ENCODE results near the gene CREB3L4.
A peak's percentile ranks its signal among the peaks of the same experiment; 100 is the strongest.

The CREB3L4 gene

GRCh38 chr1:153928245-153928644, 39.5 kb upstream of the CREB3L4 start:
- DNase-seq (ENCODE audit: insufficient read length, low spot score) = no peak
- FAIRE-seq = no peak
- peak; percentile 16; the same call in 1 of the 2 replicates for TF ChIP-seq SPI1 (IDR thresholded peaks at IDR 0.05; ENCODE audit: low read depth, low read length)
- no peak for TF ChIP-seq POLR2AphosphoS5 (IDR thresholded peaks at IDR 0.05; ENCODE audit: low read depth, low read length)

DNA sequence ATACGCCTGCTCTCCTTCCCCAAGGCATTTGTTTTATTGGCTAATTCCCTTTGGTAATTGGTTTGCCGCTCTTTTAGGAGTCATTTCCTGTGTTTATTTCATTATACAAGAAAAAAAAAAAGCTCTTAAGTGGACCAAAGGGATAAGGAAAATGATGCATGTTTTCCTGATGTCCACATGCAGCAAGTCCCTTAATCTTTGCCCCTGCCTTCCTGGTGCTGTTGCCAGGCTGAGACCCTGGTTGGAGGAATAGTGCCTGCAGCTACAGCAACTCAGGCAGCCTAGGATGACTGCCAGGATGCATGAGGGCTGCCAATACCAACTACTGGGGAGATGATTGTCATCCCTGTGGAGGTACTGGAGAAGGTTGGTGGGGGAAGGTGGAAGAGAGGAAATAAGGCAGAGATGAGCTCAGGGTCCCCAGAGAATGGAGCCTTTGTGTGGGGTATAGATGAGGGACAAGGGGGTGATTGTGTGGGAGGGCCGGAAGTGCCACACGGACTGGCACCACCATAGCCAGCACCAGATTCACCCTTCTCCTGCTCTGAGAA, 38.8 kb upstream of the CREB3L4 start:
- no peak for FAIRE-seq
- TF ChIP-seq POU2F2 (IDR thresholded peaks at IDR 0.05; ENCODE audit: low read depth, low read length) (no peak), POLR2A (IDR thresholded peaks at IDR 0.05; ENCODE audit: low read depth, low read length) (no peak), SPI1 (IDR thresholded peaks at IDR 0.05; ENCODE audit: low read depth, low read length) (no peak), TAF1 (IDR thresholded peaks at IDR 0.05; ENCODE audit: low read depth, low read length) (no peak), PAX5 (IDR thresholded peaks at IDR 0.05; ENCODE audit: insufficient read depth, low read length, severe bottlenecking) (no peak), POLR2AphosphoS5 (IDR thresholded peaks at IDR 0.05; ENCODE audit: low read depth, low read length) (no peak)
- no peak for DNase-seq (ENCODE audit: insufficient read length, low spot score)

DNA sequence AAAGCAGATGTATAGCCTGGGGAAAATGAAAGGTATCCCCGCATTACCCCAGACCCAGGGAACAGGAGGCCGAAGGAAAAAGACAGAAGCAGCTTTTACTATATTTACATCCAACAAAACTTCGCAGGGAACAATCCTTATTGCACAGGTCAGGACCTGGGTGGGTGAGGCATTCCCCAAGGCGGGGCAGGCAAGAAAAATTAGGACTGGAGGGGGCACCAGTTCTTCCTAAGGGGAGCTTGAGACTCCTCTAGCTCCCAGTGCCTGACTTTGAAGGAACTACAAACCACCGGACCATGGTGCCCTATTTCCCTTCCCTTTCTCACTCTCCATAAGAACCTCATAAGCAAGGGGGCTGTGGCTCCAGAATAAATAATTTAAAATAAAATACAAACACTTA, 38.3 kb upstream of the CREB3L4 start:
- DNase-seq (ENCODE audit: insufficient read length, low spot score) (no peak), FAIRE-seq (no peak)
- TF ChIP-seq POU2F2 (IDR thresholded peaks at IDR 0.05; ENCODE audit: low read depth, low read length) = no peak
- no peak for TF ChIP-seq POLR2A (IDR thresholded peaks at IDR 0.05; ENCODE audit: low read depth, low read length)
- TF ChIP-seq SPI1 (IDR thresholded peaks at IDR 0.05; ENCODE audit: low read depth, low read length) = no peak
- TF ChIP-seq PAX5 (IDR thresholded peaks at IDR 0.05; ENCODE audit: insufficient read depth, low read length, severe bottlenecking) = no peak
- no peak for TF ChIP-seq POLR2AphosphoS5 (IDR thresholded peaks at IDR 0.05; ENCODE audit: low read depth, low read length)
- no peak for TF ChIP-seq TAF1 (IDR thresholded peaks at IDR 0.05; ENCODE audit: low read depth, low read length)

DNA sequence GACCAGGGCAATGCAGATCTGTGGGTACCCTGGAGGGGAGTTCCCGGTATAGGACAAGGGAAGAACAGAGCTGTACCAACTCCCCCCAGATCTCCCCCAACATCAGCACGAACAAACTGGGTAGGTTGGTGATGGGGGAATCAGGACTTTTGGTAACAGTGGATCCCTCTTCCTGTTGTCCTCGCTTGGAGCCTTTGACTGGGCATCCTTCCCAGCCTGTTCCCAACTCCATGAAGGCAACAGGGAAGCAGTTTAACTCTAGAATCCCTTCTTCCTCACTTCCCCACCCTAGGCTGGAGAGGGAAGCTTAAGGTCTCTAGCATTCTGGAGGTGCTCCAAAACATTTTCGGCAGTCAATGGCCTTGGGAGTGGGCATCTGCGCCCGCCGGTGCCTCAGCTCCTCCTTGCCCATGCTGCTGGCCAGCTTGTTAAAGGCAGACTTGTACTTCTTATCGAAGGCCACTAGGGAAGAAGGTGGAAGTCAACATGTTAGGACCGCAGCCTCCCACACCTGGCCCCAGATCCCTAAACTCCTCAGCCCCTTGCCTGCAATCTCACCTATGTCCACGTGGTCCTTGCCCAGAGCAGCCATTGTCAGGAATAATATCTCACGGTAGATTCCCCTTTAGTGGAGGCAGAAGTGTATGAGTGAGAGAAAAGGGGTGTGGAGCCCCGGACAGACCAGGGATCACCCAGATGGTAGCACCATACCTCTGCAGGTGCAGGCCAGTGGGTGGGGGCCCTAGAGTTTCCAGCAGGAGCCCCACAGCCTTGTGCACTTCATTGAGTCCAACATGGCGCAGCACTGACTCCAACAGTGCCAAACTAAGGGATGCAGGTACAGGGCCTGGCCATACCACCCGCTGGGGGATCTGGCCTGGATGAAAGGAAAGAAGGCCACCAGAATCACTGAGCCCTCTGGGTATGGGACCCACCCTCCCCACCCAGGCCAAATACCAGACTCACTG, 37.4 kb upstream of the CREB3L4 start:
- TF ChIP-seq TAF1 (IDR thresholded peaks at IDR 0.05; ENCODE audit: low read depth, low read length) (no peak), POLR2AphosphoS5 (IDR thresholded peaks at IDR 0.05; ENCODE audit: low read depth, low read length) (no peak), SPI1 (IDR thresholded peaks at IDR 0.05; ENCODE audit: low read depth, low read length) (no peak), POU2F2 (IDR thresholded peaks at IDR 0.05; ENCODE audit: low read depth, low read length) (no peak), POLR2A (IDR thresholded peaks at IDR 0.05; ENCODE audit: low read depth, low read length) (no peak), PAX5 (IDR thresholded peaks at IDR 0.05; ENCODE audit: insufficient read depth, low read length, severe bottlenecking) (no peak)
- DNase-seq (ENCODE audit: insufficient read length, low spot score) (no peak), FAIRE-seq (no peak)

GRCh38 chr1:153932156-153933131, 35.3 kb upstream of the CREB3L4 start:
- DNase-seq (ENCODE audit: insufficient read length, low spot score) = no peak
- no peak for TF ChIP-seq PAX5 (IDR thresholded peaks at IDR 0.05; ENCODE audit: insufficient read depth, low read length, severe bottlenecking)
- TF ChIP-seq TAF1 (IDR thresholded peaks at IDR 0.05; ENCODE audit: low read depth, low read length) = no peak
- FAIRE-seq = no peak

- FAIRE-seq = no peak
- TF ChIP-seq SPI1 (IDR thresholded peaks at IDR 0.05; ENCODE audit: low read depth, low read length) (no peak), TAF1 (IDR thresholded peaks at IDR 0.05; ENCODE audit: low read depth, low read length) (no peak), PAX5 (IDR thresholded peaks at IDR 0.05; ENCODE audit: insufficient read depth, low read length, severe bottlenecking) (no peak), POLR2AphosphoS5 (IDR thresholded peaks at IDR 0.05; ENCODE audit: low read depth, low read length) (no peak), POLR2A (IDR thresholded peaks at IDR 0.05; ENCODE audit: low read depth, low read length) (no peak), POU2F2 (IDR thresholded peaks at IDR 0.05; ENCODE audit: low read depth, low read length) (no peak)
- DNase-seq (ENCODE audit: insufficient read length, low spot score) = no peak
Observed at GRCh38 chr1:153933430-153933829, 34.3 kb upstream of the CREB3L4 start.

- no peak for DNase-seq (ENCODE audit: insufficient read length, low spot score)
- TF ChIP-seq POLR2A (IDR thresholded peaks at IDR 0.05; ENCODE audit: low read depth, low read length) (no peak), SPI1 (IDR thresholded peaks at IDR 0.05; ENCODE audit: low read depth, low read length) (no peak), TAF1 (IDR thresholded peaks at IDR 0.05; ENCODE audit: low read depth, low read length) (no peak), PAX5 (IDR thresholded peaks at IDR 0.05; ENCODE audit: insufficient read depth, low read length, severe bottlenecking) (no peak), POU2F2 (IDR thresholded peaks at IDR 0.05; ENCODE audit: low read depth, low read length) (no peak), POLR2AphosphoS5 (IDR thresholded peaks at IDR 0.05; ENCODE audit: low read depth, low read length) (no peak)
- no peak for FAIRE-seq
Observed at GRCh38 chr1:153933955-153934354, 33.7 kb upstream of the CREB3L4 start.

DNA sequence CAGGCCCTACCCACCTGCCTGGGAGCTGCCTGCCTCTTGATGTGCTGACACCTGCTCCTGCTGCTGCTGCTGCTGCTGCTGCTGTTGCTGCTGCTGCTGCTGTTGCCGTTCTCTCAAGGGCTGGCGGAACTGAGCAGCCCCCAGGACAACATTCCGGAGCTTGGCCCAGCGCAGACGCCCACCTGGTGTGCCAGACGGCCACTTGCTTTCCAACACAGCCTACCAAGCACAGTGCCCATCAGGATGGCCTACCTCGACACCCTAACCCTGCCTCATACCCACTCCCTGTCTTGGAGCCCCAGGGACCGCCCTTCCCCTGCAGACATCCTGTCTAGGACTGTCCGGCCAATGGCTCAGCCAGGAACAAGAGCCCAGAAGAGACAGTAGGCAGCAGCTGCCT, 33.0 kb upstream of the CREB3L4 start:
- FAIRE-seq = no peak
- TF ChIP-seq SPI1 (IDR thresholded peaks at IDR 0.05; ENCODE audit: low read depth, low read length) (no peak), POLR2AphosphoS5 (IDR thresholded peaks at IDR 0.05; ENCODE audit: low read depth, low read length) (no peak), PAX5 (IDR thresholded peaks at IDR 0.05; ENCODE audit: insufficient read depth, low read length, severe bottlenecking) (no peak), POU2F2 (IDR thresholded peaks at IDR 0.05; ENCODE audit: low read depth, low read length) (no peak), POLR2A (IDR thresholded peaks at IDR 0.05; ENCODE audit: low read depth, low read length) (no peak), TAF1 (IDR thresholded peaks at IDR 0.05; ENCODE audit: low read depth, low read length) (no peak)
- no peak for DNase-seq (ENCODE audit: insufficient read length, low spot score)

Data from GM12891 (cell line).